ENCODE data around the gene AMOT.

DNA sequence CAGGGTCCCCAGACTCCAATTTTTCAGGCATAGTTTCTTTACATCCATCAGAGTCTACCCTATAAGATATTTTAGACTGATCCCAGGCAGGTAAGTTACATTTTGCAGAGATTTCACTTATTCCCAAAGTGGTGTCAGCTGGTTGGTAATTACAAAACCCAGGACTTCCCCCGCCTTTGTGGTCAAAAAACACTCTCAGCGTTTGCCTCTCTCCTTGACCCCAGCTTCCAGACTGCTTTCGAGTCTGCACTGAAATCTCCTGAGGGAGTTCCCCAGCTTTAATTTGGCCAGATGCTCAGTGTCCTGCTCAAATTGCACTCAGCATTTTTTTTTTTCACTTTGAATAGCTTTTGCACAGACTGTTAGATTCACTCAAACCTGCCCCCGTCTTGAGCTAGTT is 11.2 kb upstream of the AMOT start:
- TF ChIP-seq POLR2AphosphoS5 (IDR thresholded peaks at IDR 0.05; ENCODE audit: low read depth, low read length) (no peak), POLR2A (IDR thresholded peaks at IDR 0.05; ENCODE audit: low read depth, low read length) (no peak)
